Peyer's patch (tissue), 4 donors: Measurements from ENCODE around the gene HHIPL1. TPM values are rescaled to one million over a fixed set of nuclear protein-coding genes. Genes with fewer than 3 reads are reported as not detected.

Source experiments
- DNase-seq, 3 donors: peaks; one replicate each; pipeline ENCODE4 v3.0.0-alpha.2; 2017 to 2019
- H3K27ac ChIP-seq, 4 donors: fragments of 200-600 bp; sonication (generic); one replicate each; pipeline ENCODE4 v1.5.1; 2016 to 2019
- H3K27me3 ChIP-seq, 2 donors: fragments of 200-600 bp; sonication (generic); one replicate each; pipeline ENCODE4 v1.5.1; 2019
- H3K36me3 ChIP-seq, 3 donors: fragments of 200-600 bp; sonication (generic); one replicate each; pipeline ENCODE4 v1.5.1; 2016 to 2019
- H3K4me1 ChIP-seq, 4 donors: fragments of 200-600 bp; sonication (generic); one replicate each; pipeline ENCODE4 v1.5.1; 2016 to 2019
- H3K4me3 ChIP-seq, 4 donors: fragments of 200-600 bp; sonication (generic); 1 replicate in 3 of 4; 2 replicates in 1 of 4; pipeline ENCODE4 v1.5.1; 2016 to 2019; ENCODE audit warnings: mild to moderate bottlenecking in 1 of 4
- H3K9me3 ChIP-seq, 4 donors: fragments of 200-600 bp; sonication (generic); one replicate each; pipeline ENCODE4 v1.5.1; 2016 to 2019; ENCODE audit warnings: mild to moderate bottlenecking in 1 of 4
- POLR2A ChIP-seq, 2 donors: fragments of 450-650 bp; IDR thresholded peaks; one replicate each; pipeline ENCODE4 v1.5.1; 2017; ENCODE audit warnings: antibody characterized with exemption in 2 of 2, mild to moderate bottlenecking in 2 of 2, moderate library complexity in 2 of 2
- total RNA-seq, 4 donors: library from RNA; depleted of rRNA; stranded (reverse); fragments of >200 nt; gene quantifications; one replicate each; pipeline ENCODE4 v1.1.0, GENCODE V29; 2016
- TF ChIP-seq, protein P1 (sequence below), 6 experiments: fragments of 450-650 bp in 4 of 6; fragments of 200-600 bp in 2 of 6; sonication (generic) in 1 of 6; IDR thresholded peaks; one replicate each; pipeline ENCODE4 v1.5.1; 2017 to 2019; ENCODE audit warnings: antibody characterized with exemption in 6 of 6, mild to moderate bottlenecking in 3 of 6, moderate library complexity in 1 of 6

Gene HHIPL1
- total RNA-seq, 4 donors from 2014 or later = 0.88 to 2.5 (median 1.0) TPM

DNA sequence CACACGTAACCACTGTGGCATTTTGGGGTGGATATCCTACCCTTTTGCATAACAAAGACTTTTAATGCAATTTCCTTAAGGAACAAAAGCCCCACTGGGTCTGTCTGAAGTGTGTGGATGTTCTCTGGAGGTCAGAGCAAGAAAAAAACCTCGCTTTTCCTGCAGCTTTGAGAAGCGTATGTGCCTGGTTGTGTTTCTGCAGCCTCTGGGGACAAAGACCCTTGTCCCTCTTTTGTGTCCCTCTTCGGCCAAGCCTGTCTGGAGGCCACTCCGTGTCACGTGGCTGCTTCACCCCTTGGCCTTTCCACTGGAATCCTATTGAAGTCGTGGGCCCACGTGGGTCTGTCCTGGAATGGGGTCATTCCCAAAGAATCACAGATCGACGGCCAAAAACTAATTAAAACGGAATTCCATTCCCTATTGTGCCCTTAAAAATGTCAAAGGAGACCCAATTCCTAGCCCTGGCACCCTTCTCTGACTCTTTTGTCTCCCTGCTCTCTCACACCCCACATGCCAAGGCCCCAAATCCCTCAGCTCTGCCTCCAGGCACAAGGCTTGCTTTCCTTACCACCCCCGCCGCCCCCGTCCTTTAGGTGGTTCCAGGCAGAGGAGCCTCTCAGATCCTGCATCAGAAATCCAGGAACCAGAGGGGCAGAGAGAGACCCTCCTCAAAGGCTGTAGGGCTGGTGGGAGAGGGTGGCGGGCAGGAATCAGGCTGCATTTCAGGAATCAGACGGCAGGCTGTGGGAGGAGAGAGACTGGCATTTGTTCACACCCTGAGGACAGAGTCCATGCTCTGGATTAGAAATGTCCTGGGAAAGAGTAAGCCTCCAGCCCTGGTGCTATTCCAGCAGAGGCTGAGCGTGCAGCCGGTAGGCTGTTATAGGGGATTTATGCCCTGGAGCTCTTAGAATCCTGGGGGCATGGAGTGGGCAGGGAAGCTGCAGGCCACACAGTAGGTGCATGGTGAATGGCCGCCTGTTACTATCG, 26.6 kb downstream of the HHIPL1 start:
- no peaks in the 10 kb centered on the region for H3K27me3 ChIP-seq
- no peak for TF ChIP-seq POLR2A (IDR thresholded peaks at IDR 0.05)
- TF ChIP-seq, protein P1, sequence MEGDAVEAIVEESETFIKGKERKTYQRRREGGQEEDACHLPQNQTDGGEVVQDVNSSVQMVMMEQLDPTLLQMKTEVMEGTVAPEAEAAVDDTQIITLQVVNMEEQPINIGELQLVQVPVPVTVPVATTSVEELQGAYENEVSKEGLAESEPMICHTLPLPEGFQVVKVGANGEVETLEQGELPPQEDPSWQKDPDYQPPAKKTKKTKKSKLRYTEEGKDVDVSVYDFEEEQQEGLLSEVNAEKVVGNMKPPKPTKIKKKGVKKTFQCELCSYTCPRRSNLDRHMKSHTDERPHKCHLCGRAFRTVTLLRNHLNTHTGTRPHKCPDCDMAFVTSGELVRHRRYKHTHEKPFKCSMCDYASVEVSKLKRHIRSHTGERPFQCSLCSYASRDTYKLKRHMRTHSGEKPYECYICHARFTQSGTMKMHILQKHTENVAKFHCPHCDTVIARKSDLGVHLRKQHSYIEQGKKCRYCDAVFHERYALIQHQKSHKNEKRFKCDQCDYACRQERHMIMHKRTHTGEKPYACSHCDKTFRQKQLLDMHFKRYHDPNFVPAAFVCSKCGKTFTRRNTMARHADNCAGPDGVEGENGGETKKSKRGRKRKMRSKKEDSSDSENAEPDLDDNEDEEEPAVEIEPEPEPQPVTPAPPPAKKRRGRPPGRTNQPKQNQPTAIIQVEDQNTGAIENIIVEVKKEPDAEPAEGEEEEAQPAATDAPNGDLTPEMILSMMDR (IDR thresholded peaks at IDR 0.05) = peak in 2 of 6 experiments; percentile 18 to 30
- H3K4me3 ChIP-seq = peak overlapping the region in 1 of 4 donors; percentile 9
- H3K9me3 ChIP-seq = no peaks in the 10 kb centered on the region
- peaks cover 0 to 15% (median 0%) of the 10 kb centered on the region in 4 donors for H3K4me1 ChIP-seq
- no peaks in the 10 kb centered on the region for H3K36me3 ChIP-seq
- peak in 1 of 3 donors; percentile 63 for DNase-seq
- H3K27ac ChIP-seq = peak overlapping the region in 3 of 4 donors; percentile 36 to 49 (median 46)

DNA sequence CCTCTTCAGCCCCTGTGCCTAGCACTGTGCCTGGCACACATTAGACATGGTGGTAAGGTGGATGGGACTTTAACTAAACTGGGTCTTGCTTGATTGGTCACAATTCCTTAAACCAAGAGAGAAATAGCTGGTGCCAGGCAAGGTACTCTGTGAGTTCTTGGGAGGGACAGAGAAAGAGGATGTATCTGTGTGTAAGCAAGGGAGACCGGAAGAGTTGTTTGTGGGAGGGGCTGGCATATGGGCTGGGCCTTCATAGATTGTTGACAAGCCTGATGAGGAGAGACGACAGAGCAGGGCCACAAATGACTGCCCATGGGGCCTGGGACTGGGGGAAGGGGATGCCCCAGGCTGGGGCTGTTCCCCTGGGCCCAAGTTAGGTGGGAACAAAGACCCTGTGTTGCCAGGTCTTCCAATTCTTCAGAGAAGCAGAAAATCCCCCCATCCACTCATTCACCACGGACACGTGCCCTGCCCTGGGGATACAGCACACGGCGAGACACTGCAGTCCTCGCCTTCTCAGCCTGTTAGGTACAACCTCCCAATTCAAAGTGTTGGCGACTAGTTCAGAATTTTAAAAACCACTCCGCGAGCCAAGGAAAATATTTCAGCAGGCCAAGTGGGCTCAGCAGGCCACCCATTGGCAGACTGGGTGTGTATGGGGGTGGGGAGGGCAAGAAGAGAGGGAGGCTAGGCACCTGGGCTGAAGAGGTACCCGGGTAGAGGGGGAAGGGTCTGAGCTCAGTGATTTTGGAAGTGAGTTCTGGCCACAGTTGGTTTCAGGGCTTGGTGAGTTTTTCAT, 27.8 kb downstream of the HHIPL1 start:
- no peak for TF ChIP-seq POLR2A (IDR thresholded peaks at IDR 0.05)
- TF ChIP-seq, protein P1 (IDR thresholded peaks at IDR 0.05) = no peak
- H3K4me3 ChIP-seq = peak overlapping the region in 1 of 4 donors; percentile 9
- DNase-seq = peak in 1 of 3 donors; percentile 61
- peaks cover 0 to 15% (median 0%) of the 10 kb centered on the region in 4 donors for H3K4me1 ChIP-seq
- peaks cover 0 to 3% (median 2%) of the 10 kb centered on the region in 4 donors for H3K9me3 ChIP-seq
- no peaks in the 10 kb centered on the region for H3K27me3 ChIP-seq
- peak overlapping the region in 3 of 4 donors; percentile 36 to 49 (median 46) for H3K27ac ChIP-seq
- no peaks in the 10 kb centered on the region for H3K36me3 ChIP-seq

DNA sequence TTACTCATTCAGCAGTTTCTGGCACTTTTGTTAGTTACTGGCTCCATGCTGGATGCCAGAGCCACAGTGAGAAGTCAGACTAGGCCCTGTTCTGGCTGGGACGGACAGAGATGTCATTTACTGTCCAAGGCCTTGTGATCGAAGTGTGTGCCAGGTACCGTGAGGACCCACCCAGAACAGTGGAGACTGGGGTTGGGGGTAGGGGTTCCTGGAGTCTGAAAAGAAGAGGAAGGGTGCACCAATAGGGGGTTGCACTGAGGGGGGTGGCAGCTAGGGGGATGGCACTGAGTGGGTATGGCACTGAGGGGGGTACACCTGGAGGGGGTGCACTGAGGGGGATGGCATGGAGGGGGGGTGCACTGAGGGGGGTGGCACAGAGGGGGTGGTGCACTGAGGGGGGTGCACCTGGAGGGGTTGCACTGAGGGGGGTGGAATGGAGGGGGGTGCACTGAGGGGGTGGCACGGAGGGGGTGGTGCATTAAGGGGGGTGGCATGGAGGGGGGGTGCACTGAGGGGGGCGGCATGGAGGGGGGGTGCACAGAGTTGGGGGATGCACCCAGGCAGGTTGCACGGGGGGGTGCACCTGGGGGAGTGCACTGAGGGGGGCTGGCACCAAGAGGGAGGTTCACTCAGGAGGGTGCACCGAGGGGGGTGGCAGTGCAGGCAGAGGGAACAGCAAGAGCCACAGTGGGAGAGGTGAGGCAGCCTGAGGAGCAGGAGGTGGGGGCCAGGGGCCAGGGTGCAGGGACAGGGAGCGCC, 28.6 kb downstream of the HHIPL1 start:
- H3K4me3 ChIP-seq = no peak overlapping the region
- no peaks in the 10 kb centered on the region for H3K27me3 ChIP-seq
- peaks cover 0 to 15% (median 0%) of the 10 kb centered on the region in 4 donors for H3K4me1 ChIP-seq
- peaks cover 0 to 10% (median 4%) of the 10 kb centered on the region in 4 donors for H3K9me3 ChIP-seq
- no peaks in the 10 kb centered on the region for H3K36me3 ChIP-seq
- TF ChIP-seq, protein P1 (IDR thresholded peaks at IDR 0.05) = no peak
- no peak for TF ChIP-seq POLR2A (IDR thresholded peaks at IDR 0.05)
- no peak overlapping the region for H3K27ac ChIP-seq
- DNase-seq = no peak

DNA sequence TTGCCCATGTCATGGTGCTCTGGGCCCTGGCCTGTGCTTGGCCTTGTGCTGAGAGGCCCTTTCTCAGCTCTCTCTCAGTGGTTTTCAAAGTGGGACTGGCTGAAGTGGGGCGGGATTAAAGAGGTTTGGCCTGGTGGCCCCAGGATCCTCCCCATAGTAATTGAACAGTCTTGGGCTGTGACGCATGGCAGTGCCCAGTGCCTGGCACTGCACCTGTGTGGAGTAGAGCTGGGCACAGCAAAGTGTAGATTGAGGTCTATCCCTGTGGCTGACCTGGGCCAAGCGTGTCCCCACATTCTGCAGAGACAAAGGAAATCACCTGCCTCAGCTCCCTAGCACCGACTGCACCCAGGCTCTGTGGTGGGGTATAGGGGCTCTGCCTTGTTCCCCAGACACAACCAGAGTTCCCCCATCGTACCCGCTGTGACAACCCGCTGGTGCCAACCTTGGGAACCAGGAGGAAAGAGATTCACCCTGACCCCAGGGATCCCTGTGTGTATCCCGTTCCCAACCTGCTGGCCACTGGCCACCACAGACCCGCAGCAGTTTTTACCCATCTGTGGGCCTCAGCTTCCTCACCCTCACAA, 29.2 kb downstream of the HHIPL1 start:
- H3K9me3 ChIP-seq = peaks cover 0 to 10% (median 4%) of the 10 kb centered on the region in 4 donors
- DNase-seq = no peak
- no peak overlapping the region for H3K27ac ChIP-seq
- H3K4me1 ChIP-seq = peaks cover 0 to 15% (median 0%) of the 10 kb centered on the region in 4 donors
- no peaks in the 10 kb centered on the region for H3K27me3 ChIP-seq
- H3K4me3 ChIP-seq = no peak overlapping the region
- TF ChIP-seq, protein P1 (IDR thresholded peaks at IDR 0.05) = no peak
- TF ChIP-seq POLR2A (IDR thresholded peaks at IDR 0.05) = no peak
- no peaks in the 10 kb centered on the region for H3K36me3 ChIP-seq
